HFFc6 (cell line): ENCODE results near the gene ADAMTS9. TPM values are rescaled to one million over a fixed set of nuclear protein-coding genes. Genes with fewer than 3 reads are reported as not detected.

Source experiments
- DNase-seq: peaks from one replicate; pipeline ENCODE4 v3.0.0-alpha.2; 2018
- H3K27ac Mint-ChIP-seq: 2 replicates; pipeline ENCODE4 v1.8.0; 2020; ENCODE audit warnings: mild to moderate bottlenecking, mixed read lengths
- H3K27me3 Mint-ChIP-seq: 2 replicates; pipeline ENCODE4 v1.8.0; 2021; ENCODE audit warnings: mild to moderate bottlenecking, moderate library complexity, mixed read lengths; ENCODE audit not compliant: insufficient read depth
- H3K36me3 Mint-ChIP-seq: 2 replicates; pipeline ENCODE4 v1.8.0; 2021; ENCODE audit warnings: low read depth, mixed read lengths
- H3K4me1 Mint-ChIP-seq: 2 replicates; pipeline ENCODE4 v1.8.0; 2020; ENCODE audit warnings: low read depth, mixed read lengths
- H3K4me3 Mint-ChIP-seq: 2 replicates; pipeline ENCODE4 v1.8.0; 2020; ENCODE audit warnings: mild to moderate bottlenecking, moderate library complexity, mixed read lengths
- H3K9me3 Mint-ChIP-seq: 2 replicates; pipeline ENCODE4 v1.8.0; 2020; ENCODE audit warnings: mild to moderate bottlenecking, mixed read lengths
- CTCF ChIP-seq: fragments of 200-600 bp; sonication (generic); IDR thresholded peaks from 2 replicates; pipeline ENCODE4 v1.5.0; 2021; ENCODE audit warnings: antibody characterized with exemption, mild to moderate bottlenecking
- total RNA-seq, 6 experiments: library from RNA; stranded (reverse); fragmentation: NEBNext Ultra II Directional; extraction: Animal tissue kit (Norgen Biotek cat#: 25700); gene quantifications; 2 replicates in 1 of 6; 3 replicates in 5 of 6; pipeline ENCODE4 v1.2.3, GENCODE V29; 2021

ADAMTS9 gene
- total RNA-seq, 6 experiments from 2014 or later = 0.07 to 0.14 (median 0.12) TPM; not detected in 1

GRCh38 chr3:64539451-64540196, 148.2 kb downstream of the ADAMTS9 start:
- no peak for TF ChIP-seq CTCF
- Mint-ChIP-seq H3K4me3 (no peak overlapping the region), H3K27me3 (peaks cover 14% of the 10 kb centered on the region), H3K9me3 (no peaks in the 10 kb centered on the region), H3K36me3 (no peaks in the 10 kb centered on the region), H3K4me1 (no peaks in the 10 kb centered on the region), H3K27ac (no peak overlapping the region)
- peak; percentile 5 for DNase-seq

GRCh38 chr3:64536166-64536565, 151.6 kb downstream of the ADAMTS9 start:
- Mint-ChIP-seq H3K36me3 (no peaks in the 10 kb centered on the region), H3K4me1 (peaks cover 10% of the 10 kb centered on the region), H3K27me3 (peaks cover 19% of the 10 kb centered on the region), H3K4me3 (no peak overlapping the region), H3K27ac (no peak overlapping the region), H3K9me3 (no peaks in the 10 kb centered on the region)
- no peak for DNase-seq
- no peak for TF ChIP-seq CTCF

- H3K4me3 Mint-ChIP-seq = peak overlapping the region; percentile 34; the same call in 1 of the 2 replicates
- no peak overlapping the region for H3K27ac Mint-ChIP-seq
- H3K36me3 Mint-ChIP-seq = no peaks in the 10 kb centered on the region
- peaks cover 10% of the 10 kb centered on the region for H3K4me1 Mint-ChIP-seq
- peaks cover 19% of the 10 kb centered on the region for H3K27me3 Mint-ChIP-seq
- TF ChIP-seq CTCF = peak; percentile 86
- DNase-seq = peak; percentile 64
- no peaks in the 10 kb centered on the region for H3K9me3 Mint-ChIP-seq
These were observed 154.0 kb downstream of the ADAMTS9 start for GRCh38 chr3:64533617-64534317.

- peak; percentile 88 for TF ChIP-seq CTCF
- no peaks in the 10 kb centered on the region for H3K9me3 Mint-ChIP-seq
- no peak overlapping the region for H3K27ac Mint-ChIP-seq
- no peaks in the 10 kb centered on the region for H3K36me3 Mint-ChIP-seq
- peak; percentile 58 for DNase-seq
- H3K4me1 Mint-ChIP-seq = peaks cover 10% of the 10 kb centered on the region
- H3K4me3 Mint-ChIP-seq = no peak overlapping the region
- peaks cover 17% of the 10 kb centered on the region for H3K27me3 Mint-ChIP-seq
These were observed 157.3 kb downstream of the ADAMTS9 start for GRCh38 chr3:64530434-64531049.

GRCh38 chr3:64523324-64523723, 164.5 kb downstream of the ADAMTS9 start:
- H3K4me3 Mint-ChIP-seq = no peak overlapping the region
- peaks cover 11% of the 10 kb centered on the region for H3K27me3 Mint-ChIP-seq
- H3K4me1 Mint-ChIP-seq = no peaks in the 10 kb centered on the region
- TF ChIP-seq CTCF = no peak
- H3K9me3 Mint-ChIP-seq = peaks cover 4% of the 10 kb centered on the region; the same call in 1 of the 2 replicates
- no peak for DNase-seq
- H3K36me3 Mint-ChIP-seq = no peaks in the 10 kb centered on the region
- no peak overlapping the region for H3K27ac Mint-ChIP-seq
